HCT116 (cell line): ENCODE measurements around the gene ADGRB3. TPM values are rescaled to one million over a fixed set of nuclear protein-coding genes. Genes with fewer than 3 reads are reported as not detected.

Experiments used
- ATAC-seq: fragments of 200-7000 bp; cut with Tn5 transposase; 2 replicates; pipeline ENCODE4 v1.9.1; 2020; ENCODE audit warnings: mild to moderate bottlenecking, moderate library complexity
- BruUV-seq: library from RNA; stranded (reverse); fragments of 400-500 nt; replicated peaks from 2 replicates; lab custom pipeline; 2021; lab: Mats Ljungman, UMichigan
- CTCF ChIA-PET: fragments of 300-600 bp; sonication (Branson Sonifier 250); formaldehyde crosslinking; loops from one replicate; lab custom pipeline; 2021; ENCODE audit warnings: antibody characterized with exemption; lab: Charles Lee
- POLR2A ChIA-PET: fragments of 300-600, 350-600 bp; sonication (Branson Sonifier 250); formaldehyde crosslinking; loops from one replicate; lab custom pipeline; 2021; ENCODE audit warnings: antibody characterized with exemption; lab: Charles Lee
- RAD21 ChIA-PET, 2 experiments: fragments of 300-600 bp; sonication (Branson Sonifier 250); formaldehyde crosslinking; loops; one replicate each; lab custom pipeline; 2023; ENCODE audit warnings: low total read pairs in 2 of 2; ENCODE audit not compliant: uncharacterized antibody in 2 of 2, unreplicated experiment in 2 of 2, low non-redundant PET in 1 of 2; lab: Charles Lee
- DNase-seq: peaks from one replicate; pipeline ENCODE4 v3.0.0-alpha.2; 2010; ENCODE audit warnings: low read depth, low spot score
- H2AFZ ChIP-seq: fragments of 200-600 bp; shearing (Covaris generic), sonication (generic); 2 replicates; pipeline ENCODE4 v1.6.1; 2017; ENCODE audit warnings: low read depth, mixed run types, mixed read lengths, antibody characterized with exemption, low read length; ENCODE audit not compliant: poor library complexity, severe bottlenecking
- H3K27ac ChIP-seq: 2 replicates; pipeline ENCODE4 v1.5.1; 2012; ENCODE audit warnings: low read depth, low read length
- H3K27me3 ChIP-seq: fragments of 200-600 bp; sonication (generic); 2 replicates; pipeline ENCODE4 v1.6.1; 2016; ENCODE audit warnings: mixed run types, low read length, mixed read lengths; ENCODE audit not compliant: insufficient read depth
- H3K36me3 ChIP-seq, 2 experiments: fragments of 200-500 bp in 1 of 2; fragments of 200-600 bp in 1 of 2; sonication (Bioruptor generic) in 1 of 2; sonication (generic) in 1 of 2; 2 replicates each; pipeline versions ENCODE4 v1.5.1 to v1.6.1; 2014 to 2016; ENCODE audit warnings: low read length in 2 of 2, inconsistent platforms in 1 of 2, mixed read lengths in 1 of 2, mixed run types in 1 of 2; ENCODE audit not compliant: insufficient read depth in 2 of 2, control insufficient read depth in 1 of 2
- H3K4me1 ChIP-seq, 2 experiments: fragments of 200-600 bp in 1 of 2; sonication (generic) in 1 of 2; 2 replicates each; pipeline versions ENCODE4 v1.5.1 to v1.6.1; 2012 to 2017; ENCODE audit warnings: low read length in 2 of 2, inconsistent platforms in 1 of 2, mild to moderate bottlenecking in 1 of 2, mixed read lengths in 1 of 2, mixed run types in 1 of 2, moderate library complexity in 1 of 2; ENCODE audit not compliant: insufficient read depth in 2 of 2, control insufficient read depth in 1 of 2
- H3K4me2 ChIP-seq: fragments of 200-600 bp; sonication (generic); 2 replicates; pipeline ENCODE4 v1.6.1; 2017; ENCODE audit warnings: mixed run types, low read length, mixed read lengths
- H3K4me3 ChIP-seq, 2 experiments: fragments of 200-600 bp in 1 of 2; sonication (generic) in 1 of 2; replicated peaks in 1 of 2; 2 replicates each; pipeline ENCODE4 v1.5.1; 2011 to 2016; ENCODE audit warnings: low read length in 2 of 2, control low read depth in 1 of 2, low read depth in 1 of 2, mild to moderate bottlenecking in 1 of 2, mixed read lengths in 1 of 2, mixed run types in 1 of 2
- H3K79me2 ChIP-seq: fragments of 200-600 bp; sonication (generic); 2 replicates; pipeline ENCODE4 v1.6.1; 2017; ENCODE audit warnings: mild to moderate bottlenecking, mixed run types, low read length, moderate library complexity, mixed read lengths; ENCODE audit not compliant: insufficient read depth
- H3K9ac ChIP-seq: fragments of 200-600 bp; sonication (generic); 2 replicates; pipeline ENCODE4 v1.6.1; 2016; ENCODE audit warnings: low read length, mixed read lengths
- H3K9me2 ChIP-seq: fragments of 200-600 bp; sonication (generic), shearing (Covaris generic); 2 replicates; pipeline ENCODE4 v1.6.1; 2017; ENCODE audit warnings: mixed run types, mild to moderate bottlenecking, moderate library complexity; ENCODE audit not compliant: insufficient read depth
- H3K9me3 ChIP-seq, 2 experiments: fragments of 200-500 bp in 1 of 2; fragments of 200-600 bp in 1 of 2; sonication (Bioruptor generic) in 1 of 2; sonication (generic) in 1 of 2; 2 replicates each; pipeline ENCODE4 v1.6.1; 2014 to 2017; ENCODE audit warnings: low read length in 2 of 2, mixed read lengths in 2 of 2, inconsistent platforms in 1 of 2, low read depth in 1 of 2, mild to moderate bottlenecking in 1 of 2, mixed run types in 1 of 2, moderate library complexity in 1 of 2; ENCODE audit not compliant: control insufficient read depth in 1 of 2, insufficient read depth in 1 of 2
- H4K20me1 ChIP-seq: fragments of 200-600 bp; sonication (generic), shearing (Covaris generic); 2 replicates; pipeline ENCODE4 v1.6.1; 2017; ENCODE audit warnings: mixed run types, mild to moderate bottlenecking, moderate library complexity; ENCODE audit not compliant: insufficient read depth
- ATF3 ChIP-seq: IDR thresholded peaks from 2 replicates; pipeline ENCODE4 v1.6.1; 2012
- CBX3 ChIP-seq: IDR thresholded peaks from 2 replicates; pipeline ENCODE4 v1.6.1; 2012; ENCODE audit warnings: low read depth
- CEBPB ChIP-seq: IDR thresholded peaks from 2 replicates; pipeline ENCODE4 v1.6.1; 2012; ENCODE audit warnings: low read depth
- ELF1 ChIP-seq: IDR thresholded peaks from 2 replicates; pipeline ENCODE4 v1.6.1; 2012; ENCODE audit warnings: low read depth, borderline replicate concordance
- EZH2 ChIP-seq: fragments of 200-600 bp; sonication (generic); IDR thresholded peaks from 2 replicates; pipeline ENCODE4 v1.6.1; 2017; ENCODE audit warnings: antibody characterized with exemption, mixed run types
- FOSL1 ChIP-seq: IDR thresholded peaks from 2 replicates; pipeline ENCODE4 v1.6.1; 2012; ENCODE audit warnings: low read depth
- JUND ChIP-seq: IDR thresholded peaks from 2 replicates; pipeline ENCODE4 v1.6.1; 2012
- MAX ChIP-seq: IDR thresholded peaks from 2 replicates; pipeline ENCODE4 v1.6.1; 2012
- POLR2A ChIP-seq: IDR thresholded peaks from 2 replicates; pipeline ENCODE4 v1.7.0; 2011; ENCODE audit warnings: borderline replicate concordance; ENCODE audit not compliant: insufficient read depth, insufficient read length; ENCODE audit errors: extremely low read depth
- POLR2AphosphoS5 ChIP-seq: IDR thresholded peaks from 2 replicates; pipeline ENCODE4 v1.6.1; 2011; ENCODE audit warnings: mild to moderate bottlenecking, low read depth, low read length, moderate library complexity
- RAD21 ChIP-seq: IDR thresholded peaks from 2 replicates; pipeline ENCODE4 v1.6.1; 2012; ENCODE audit warnings: low read depth, mild to moderate bottlenecking
- SP1 ChIP-seq: IDR thresholded peaks from 2 replicates; pipeline ENCODE4 v1.6.1; 2012; ENCODE audit warnings: low read depth
- SRF ChIP-seq: IDR thresholded peaks from 2 replicates; pipeline ENCODE4 v1.6.1; 2012; ENCODE audit warnings: low read depth
- YY1 ChIP-seq: IDR thresholded peaks from 2 replicates; pipeline ENCODE4 v1.6.1; 2011; ENCODE audit warnings: low read length, low read depth, moderate library complexity, mild to moderate bottlenecking; ENCODE audit not compliant: insufficient replicate concordance; ENCODE audit errors: extremely low read depth
- ZBTB33 ChIP-seq: IDR thresholded peaks from 2 replicates; pipeline ENCODE4 v1.6.1; 2011; ENCODE audit warnings: mild to moderate bottlenecking, low read length, moderate library complexity; ENCODE audit not compliant: insufficient replicate concordance; ENCODE audit errors: extremely low read depth
- ZFX ChIP-seq: fragments of 450-650 bp; IDR thresholded peaks from 2 replicates; pipeline ENCODE4 v1.6.1; 2017
- ZNF274 ChIP-seq: fragments of 200-500 bp; sonication (Bioruptor generic); IDR thresholded peaks from 2 replicates; pipeline ENCODE4 v1.6.1; 2014; ENCODE audit warnings: mild to moderate bottlenecking, low read depth, low read length, inconsistent platforms
- intact Hi-C: fragments of 100-400 bp; cut with micrococcal nuclease; formaldehyde crosslinking; loops from 2 replicates; pipeline ENCODE4 v1.10.0; 2022
- total RNA-seq: library from RNA; stranded (reverse); gene quantifications from one replicate; pipeline ENCODE4 v1.2.1, GENCODE V29; 2021; ENCODE audit not compliant: unreplicated experiment
- TF ChIP-seq, protein P1 (sequence below), 3 experiments: fragments of 200-600 bp in 1 of 3; sonication (generic) in 1 of 3; IDR thresholded peaks in 2 of 3; conservative IDR thresholded peaks in 1 of 3; 2 replicates each; pipeline ENCODE4 v1.5.1; 2012 to 2017; ENCODE audit warnings: low read depth in 2 of 3, low read length in 2 of 3, antibody characterized with exemption in 1 of 3, borderline replicate concordance in 1 of 3, control low read depth in 1 of 3, mild to moderate bottlenecking in 1 of 3, mixed read lengths in 1 of 3, mixed run types in 1 of 3, moderate library complexity in 1 of 3; ENCODE audit not compliant: insufficient read depth in 1 of 3

ADGRB3 gene
- total RNA-seq, 1 experiment from 2014 or later, result not detected

- Histone ChIP-seq H3K4me2 (no peak overlapping the region), H3K36me3 (no peaks in the 10 kb centered on the region), H3K9me3 (peaks cover 12 to 19% of the 10 kb centered on the region in 2 experiments; a peak in 2 of 4 replicates), H3K4me1 (no peaks in the 10 kb centered on the region), H3K4me3 (no peak overlapping the region), H3K27ac (no peak overlapping the region), H4K20me1 (no peaks in the 10 kb centered on the region), H3K79me2 (no peaks in the 10 kb centered on the region), H3K9me2 (no peaks in the 10 kb centered on the region), H2AFZ (no peak overlapping the region), H3K9ac (no peak overlapping the region), H3K27me3 (no peaks in the 10 kb centered on the region)
- RAD21 ChIA-PET, result no interaction called here
- CTCF ChIA-PET, result no interaction called here
- TF ChIP-seq YY1, result no peak
- TF ChIP-seq ATF3, result no peak
- no peak for TF ChIP-seq POLR2A
- TF ChIP-seq ELF1, result no peak
- no peak for TF ChIP-seq SRF
- BruUV-seq, result no TSS peak
- no peak for ATAC-seq
- intact Hi-C loops, result no loop called here
- POLR2A ChIA-PET, result no interaction called here
- no peak for DNase-seq
Observed at GRCh38 chr6:68654134-68654533, 19.1 kb downstream of the ADGRB3 start.

GRCh38 chr6:68655028-68655427, 19.9 kb downstream of the ADGRB3 start:
- ChIA-PET RAD21 (no interaction called here), CTCF (no interaction called here), POLR2A (no interaction called here)
- no TSS peak for BruUV-seq
- no peaks in the 10 kb centered on the region for H3K27me3 ChIP-seq
- DNase-seq (no peak), ATAC-seq (no peak)
- H3K4me1 ChIP-seq, result no peaks in the 10 kb centered on the region
- H3K79me2 ChIP-seq, result no peaks in the 10 kb centered on the region
- no peak overlapping the region for H3K9ac ChIP-seq
- H4K20me1 ChIP-seq, result no peaks in the 10 kb centered on the region
- no peak overlapping the region for H3K4me2 ChIP-seq
- no peak overlapping the region for H2AFZ ChIP-seq
- H3K9me3 ChIP-seq, result peaks cover 9 to 19% of the 10 kb centered on the region in 2 experiments; a peak in 2 of 4 replicates
- H3K27ac ChIP-seq, result no peak overlapping the region
- H3K36me3 ChIP-seq, result no peaks in the 10 kb centered on the region
- intact Hi-C loops, result no loop called here
- no peaks in the 10 kb centered on the region for H3K9me2 ChIP-seq
- no peak overlapping the region for H3K4me3 ChIP-seq
- TF ChIP-seq YY1 (no peak), FOSL1 (no peak), CBX3 (no peak), MAX (no peak), SP1 (no peak), POLR2A (no peak), ATF3 (no peak), ZFX (no peak), POLR2AphosphoS5 (no peak), RAD21 (no peak), EZH2 (no peak), ZNF274 (no peak), ZBTB33 (no peak), CEBPB (no peak), JUND (no peak), SRF (no peak)
- TF ChIP-seq, protein P1, sequence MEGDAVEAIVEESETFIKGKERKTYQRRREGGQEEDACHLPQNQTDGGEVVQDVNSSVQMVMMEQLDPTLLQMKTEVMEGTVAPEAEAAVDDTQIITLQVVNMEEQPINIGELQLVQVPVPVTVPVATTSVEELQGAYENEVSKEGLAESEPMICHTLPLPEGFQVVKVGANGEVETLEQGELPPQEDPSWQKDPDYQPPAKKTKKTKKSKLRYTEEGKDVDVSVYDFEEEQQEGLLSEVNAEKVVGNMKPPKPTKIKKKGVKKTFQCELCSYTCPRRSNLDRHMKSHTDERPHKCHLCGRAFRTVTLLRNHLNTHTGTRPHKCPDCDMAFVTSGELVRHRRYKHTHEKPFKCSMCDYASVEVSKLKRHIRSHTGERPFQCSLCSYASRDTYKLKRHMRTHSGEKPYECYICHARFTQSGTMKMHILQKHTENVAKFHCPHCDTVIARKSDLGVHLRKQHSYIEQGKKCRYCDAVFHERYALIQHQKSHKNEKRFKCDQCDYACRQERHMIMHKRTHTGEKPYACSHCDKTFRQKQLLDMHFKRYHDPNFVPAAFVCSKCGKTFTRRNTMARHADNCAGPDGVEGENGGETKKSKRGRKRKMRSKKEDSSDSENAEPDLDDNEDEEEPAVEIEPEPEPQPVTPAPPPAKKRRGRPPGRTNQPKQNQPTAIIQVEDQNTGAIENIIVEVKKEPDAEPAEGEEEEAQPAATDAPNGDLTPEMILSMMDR (IDR thresholded peaks at IDR 0.05 in 2 of 3, conservative IDR thresholded peaks at IDR 0.05 in 1 of 3; ENCODE audit: borderline replicate concordance in 1 of 3, insufficient read depth in 1 of 3, low read depth in 2 of 3, low read length in 2 of 3), result no peak
